HCT116 (cell line): ENCODE measurements around the gene SIAE. TPM values are rescaled to one million over a fixed set of nuclear protein-coding genes. Genes with fewer than 3 reads are reported as not detected.

Experiments
- ATAC-seq: fragments of 200-7000 bp; cut with Tn5 transposase; 2 replicates; pipeline ENCODE4 v1.9.1; 2020; ENCODE audit warnings: mild to moderate bottlenecking, moderate library complexity
- BruUV-seq: library from RNA; stranded (reverse); fragments of 400-500 nt; replicated peaks from 2 replicates; lab custom pipeline; 2021; lab: Mats Ljungman, UMichigan
- CTCF ChIA-PET: fragments of 300-600 bp; sonication (Branson Sonifier 250); formaldehyde crosslinking; loops from one replicate; lab custom pipeline; 2021; ENCODE audit warnings: antibody characterized with exemption; lab: Charles Lee
- POLR2A ChIA-PET: fragments of 300-600, 350-600 bp; sonication (Branson Sonifier 250); formaldehyde crosslinking; loops from one replicate; lab custom pipeline; 2021; ENCODE audit warnings: antibody characterized with exemption; lab: Charles Lee
- RAD21 ChIA-PET, 2 experiments: fragments of 300-600 bp; sonication (Branson Sonifier 250); formaldehyde crosslinking; loops; one replicate each; lab custom pipeline; 2023; ENCODE audit warnings: low total read pairs in 2 of 2; ENCODE audit not compliant: uncharacterized antibody in 2 of 2, unreplicated experiment in 2 of 2, low non-redundant PET in 1 of 2; lab: Charles Lee
- DNase-seq: peaks from one replicate; pipeline ENCODE4 v3.0.0-alpha.2; 2010; ENCODE audit warnings: low read depth, low spot score
- H2AFZ ChIP-seq: fragments of 200-600 bp; shearing (Covaris generic), sonication (generic); 2 replicates; pipeline ENCODE4 v1.6.1; 2017; ENCODE audit warnings: low read depth, mixed run types, mixed read lengths, antibody characterized with exemption, low read length; ENCODE audit not compliant: poor library complexity, severe bottlenecking
- H3K27ac ChIP-seq: 2 replicates; pipeline ENCODE4 v1.5.1; 2012; ENCODE audit warnings: low read depth, low read length
- H3K27me3 ChIP-seq: fragments of 200-600 bp; sonication (generic); 2 replicates; pipeline ENCODE4 v1.6.1; 2016; ENCODE audit warnings: mixed run types, low read length, mixed read lengths; ENCODE audit not compliant: insufficient read depth
- H3K36me3 ChIP-seq, 2 experiments: fragments of 200-500 bp in 1 of 2; fragments of 200-600 bp in 1 of 2; sonication (Bioruptor generic) in 1 of 2; sonication (generic) in 1 of 2; 2 replicates each; pipeline versions ENCODE4 v1.5.1 to v1.6.1; 2014 to 2016; ENCODE audit warnings: low read length in 2 of 2, inconsistent platforms in 1 of 2, mixed read lengths in 1 of 2, mixed run types in 1 of 2; ENCODE audit not compliant: insufficient read depth in 2 of 2, control insufficient read depth in 1 of 2
- H3K4me1 ChIP-seq, 2 experiments: fragments of 200-600 bp in 1 of 2; sonication (generic) in 1 of 2; 2 replicates each; pipeline versions ENCODE4 v1.5.1 to v1.6.1; 2012 to 2017; ENCODE audit warnings: low read length in 2 of 2, inconsistent platforms in 1 of 2, mild to moderate bottlenecking in 1 of 2, mixed read lengths in 1 of 2, mixed run types in 1 of 2, moderate library complexity in 1 of 2; ENCODE audit not compliant: insufficient read depth in 2 of 2, control insufficient read depth in 1 of 2
- H3K4me2 ChIP-seq: fragments of 200-600 bp; sonication (generic); 2 replicates; pipeline ENCODE4 v1.6.1; 2017; ENCODE audit warnings: mixed run types, low read length, mixed read lengths
- H3K4me3 ChIP-seq, 2 experiments: fragments of 200-600 bp in 1 of 2; sonication (generic) in 1 of 2; replicated peaks in 1 of 2; 2 replicates each; pipeline ENCODE4 v1.5.1; 2011 to 2016; ENCODE audit warnings: low read length in 2 of 2, control low read depth in 1 of 2, low read depth in 1 of 2, mild to moderate bottlenecking in 1 of 2, mixed read lengths in 1 of 2, mixed run types in 1 of 2
- H3K79me2 ChIP-seq: fragments of 200-600 bp; sonication (generic); 2 replicates; pipeline ENCODE4 v1.6.1; 2017; ENCODE audit warnings: mild to moderate bottlenecking, mixed run types, low read length, moderate library complexity, mixed read lengths; ENCODE audit not compliant: insufficient read depth
- H3K9ac ChIP-seq: fragments of 200-600 bp; sonication (generic); 2 replicates; pipeline ENCODE4 v1.6.1; 2016; ENCODE audit warnings: low read length, mixed read lengths
- H3K9me2 ChIP-seq: fragments of 200-600 bp; sonication (generic), shearing (Covaris generic); 2 replicates; pipeline ENCODE4 v1.6.1; 2017; ENCODE audit warnings: mixed run types, mild to moderate bottlenecking, moderate library complexity; ENCODE audit not compliant: insufficient read depth
- H3K9me3 ChIP-seq, 2 experiments: fragments of 200-500 bp in 1 of 2; fragments of 200-600 bp in 1 of 2; sonication (Bioruptor generic) in 1 of 2; sonication (generic) in 1 of 2; 2 replicates each; pipeline ENCODE4 v1.6.1; 2014 to 2017; ENCODE audit warnings: low read length in 2 of 2, mixed read lengths in 2 of 2, inconsistent platforms in 1 of 2, low read depth in 1 of 2, mild to moderate bottlenecking in 1 of 2, mixed run types in 1 of 2, moderate library complexity in 1 of 2; ENCODE audit not compliant: control insufficient read depth in 1 of 2, insufficient read depth in 1 of 2
- H4K20me1 ChIP-seq: fragments of 200-600 bp; sonication (generic), shearing (Covaris generic); 2 replicates; pipeline ENCODE4 v1.6.1; 2017; ENCODE audit warnings: mixed run types, mild to moderate bottlenecking, moderate library complexity; ENCODE audit not compliant: insufficient read depth
- CBX3 ChIP-seq: IDR thresholded peaks from 2 replicates; pipeline ENCODE4 v1.6.1; 2012; ENCODE audit warnings: low read depth
- CEBPB ChIP-seq: IDR thresholded peaks from 2 replicates; pipeline ENCODE4 v1.6.1; 2012; ENCODE audit warnings: low read depth
- CTCF ChIP-seq, 3 experiments: fragments of 200-600 bp in 1 of 3; sonication (generic) in 1 of 3; IDR thresholded peaks in 2 of 3; conservative IDR thresholded peaks in 1 of 3; 2 replicates each; pipeline ENCODE4 v1.5.1; 2012 to 2017; ENCODE audit warnings: low read depth in 2 of 3, low read length in 2 of 3, antibody characterized with exemption in 1 of 3, borderline replicate concordance in 1 of 3, control low read depth in 1 of 3, mild to moderate bottlenecking in 1 of 3, mixed read lengths in 1 of 3, mixed run types in 1 of 3, moderate library complexity in 1 of 3; ENCODE audit not compliant: insufficient read depth in 1 of 3
- EGR1 ChIP-seq: IDR thresholded peaks from 2 replicates; pipeline ENCODE4 v1.6.1; 2012; ENCODE audit warnings: low read depth
- ELF1 ChIP-seq: IDR thresholded peaks from 2 replicates; pipeline ENCODE4 v1.6.1; 2012; ENCODE audit warnings: low read depth, borderline replicate concordance
- EZH2 ChIP-seq: fragments of 200-600 bp; sonication (generic); IDR thresholded peaks from 2 replicates; pipeline ENCODE4 v1.6.1; 2017; ENCODE audit warnings: antibody characterized with exemption, mixed run types
- EZH2phosphoT487 ChIP-seq: fragments of 200-600 bp; IDR thresholded peaks from 2 replicates; pipeline ENCODE4 v1.6.1; 2018; ENCODE audit warnings: antibody characterized with exemption, borderline replicate concordance
- FOSL1 ChIP-seq: IDR thresholded peaks from 2 replicates; pipeline ENCODE4 v1.6.1; 2012; ENCODE audit warnings: low read depth
- JUND ChIP-seq: IDR thresholded peaks from 2 replicates; pipeline ENCODE4 v1.6.1; 2012
- MAX ChIP-seq: IDR thresholded peaks from 2 replicates; pipeline ENCODE4 v1.6.1; 2012
- POLR2A ChIP-seq: IDR thresholded peaks from 2 replicates; pipeline ENCODE4 v1.7.0; 2011; ENCODE audit warnings: borderline replicate concordance; ENCODE audit not compliant: insufficient read depth, insufficient read length; ENCODE audit errors: extremely low read depth
- POLR2AphosphoS5 ChIP-seq: IDR thresholded peaks from 2 replicates; pipeline ENCODE4 v1.6.1; 2011; ENCODE audit warnings: mild to moderate bottlenecking, low read depth, low read length, moderate library complexity
- RAD21 ChIP-seq: IDR thresholded peaks from 2 replicates; pipeline ENCODE4 v1.6.1; 2012; ENCODE audit warnings: low read depth, mild to moderate bottlenecking
- REST ChIP-seq: IDR thresholded peaks from 2 replicates; pipeline ENCODE4 v1.6.1; 2012; ENCODE audit warnings: low read depth
- SP1 ChIP-seq: IDR thresholded peaks from 2 replicates; pipeline ENCODE4 v1.6.1; 2012; ENCODE audit warnings: low read depth
- SRF ChIP-seq: IDR thresholded peaks from 2 replicates; pipeline ENCODE4 v1.6.1; 2012; ENCODE audit warnings: low read depth
- YY1 ChIP-seq: IDR thresholded peaks from 2 replicates; pipeline ENCODE4 v1.6.1; 2011; ENCODE audit warnings: low read length, low read depth, moderate library complexity, mild to moderate bottlenecking; ENCODE audit not compliant: insufficient replicate concordance; ENCODE audit errors: extremely low read depth
- ZFX ChIP-seq: fragments of 450-650 bp; IDR thresholded peaks from 2 replicates; pipeline ENCODE4 v1.6.1; 2017
- ZNF274 ChIP-seq: fragments of 200-500 bp; sonication (Bioruptor generic); IDR thresholded peaks from 2 replicates; pipeline ENCODE4 v1.6.1; 2014; ENCODE audit warnings: mild to moderate bottlenecking, low read depth, low read length, inconsistent platforms
- intact Hi-C: fragments of 100-400 bp; cut with micrococcal nuclease; formaldehyde crosslinking; loops from 2 replicates; pipeline ENCODE4 v1.10.0; 2022
- total RNA-seq: library from RNA; stranded (reverse); gene quantifications from one replicate; pipeline ENCODE4 v1.2.1, GENCODE V29; 2021; ENCODE audit not compliant: unreplicated experiment

SIAE gene
- total RNA-seq, 1 experiment from 2014 or later: 39.2 TPM

GRCh38 chr11:124644426-124645280 lies 28.9 kb downstream of the SIAE start:
- Histone ChIP-seq H3K36me3 (no peaks in the 10 kb centered on the region; a peak in 1 of 4 replicates), H3K4me3 (peak overlapping the region in 1 of 2 experiments; percentile 34; a peak in 2 of 4 replicates), H3K79me2 (no peaks in the 10 kb centered on the region), H3K27ac (no peak overlapping the region), H4K20me1 (no peaks in the 10 kb centered on the region), H2AFZ (peak overlapping the region; percentile 87), H3K4me2 (peak overlapping the region; percentile 66), H3K9ac (0 out of 2 replicates have a peak overlapping the region, but pooled peaks have one; percentile 28), H3K9me2 (no peaks in the 10 kb centered on the region), H3K9me3 (peaks cover 0 to 9% of the 10 kb centered on the region in 2 experiments; a peak in 1 of 4 replicates), H3K4me1 (peaks cover 0 to 7% of the 10 kb centered on the region in 2 experiments; a peak in 2 of 4 replicates), H3K27me3 (no peaks in the 10 kb centered on the region)
- ATAC-seq: peak; percentile 91
- intact Hi-C loops: loop anchor here (1.0 to 2.0 kb wide), 2 partner anchors 193 to 222 kb away; no protein-coding TSS in a partner anchor
- RAD21 ChIA-PET: no interaction called here
- CTCF ChIA-PET: interaction anchor here (0.7 to 1.5 kb wide), 8 partner anchors 10 to 670 kb away, joined by 3 to 6 read pairs (median 4); no protein-coding TSS in a partner anchor
- DNase-seq: peak; percentile 50
- POLR2A ChIA-PET: no interaction called here
- no TSS peak for BruUV-seq
- TF ChIP-seq RAD21 (peak; percentile 89), ZNF274 (no peak), CTCF (IDR thresholded peaks at IDR 0.05 in 2 of 3, conservative IDR thresholded peaks at IDR 0.05 in 1 of 3; ENCODE audit: borderline replicate concordance in 1 of 3, insufficient read depth in 1 of 3, low read depth in 2 of 3, low read length in 2 of 3) (peak; percentile 65 to 97 (median 90)), SP1 (no peak), JUND (no peak), EZH2phosphoT487 (no peak), ZFX (no peak), FOSL1 (no peak), CBX3 (no peak), ELF1 (no peak), POLR2AphosphoS5 (no peak), REST (no peak), EZH2 (no peak), POLR2A (no peak), SRF (no peak), EGR1 (no peak), CEBPB (no peak), MAX (peak; percentile 46; the same call in 1 of the 2 replicates), YY1 (peak; percentile 18)
